ENCODE measurements around the gene SMAP2. TPM values are rescaled to one million over a fixed set of nuclear protein-coding genes. Genes with fewer than 3 reads are reported as not detected.

The SMAP2 gene
- total RNA-seq, 2 donors from 2014 or later, result 26.0 to 44.8 TPM

GRCh38 chr1:40439247-40439646 lies 65.7 kb downstream of the SMAP2 start:
- intact Hi-C loops (cut with DNase I), result no loop called here
- no peak for DNase-seq (ENCODE audit: low spot score)

DNA sequence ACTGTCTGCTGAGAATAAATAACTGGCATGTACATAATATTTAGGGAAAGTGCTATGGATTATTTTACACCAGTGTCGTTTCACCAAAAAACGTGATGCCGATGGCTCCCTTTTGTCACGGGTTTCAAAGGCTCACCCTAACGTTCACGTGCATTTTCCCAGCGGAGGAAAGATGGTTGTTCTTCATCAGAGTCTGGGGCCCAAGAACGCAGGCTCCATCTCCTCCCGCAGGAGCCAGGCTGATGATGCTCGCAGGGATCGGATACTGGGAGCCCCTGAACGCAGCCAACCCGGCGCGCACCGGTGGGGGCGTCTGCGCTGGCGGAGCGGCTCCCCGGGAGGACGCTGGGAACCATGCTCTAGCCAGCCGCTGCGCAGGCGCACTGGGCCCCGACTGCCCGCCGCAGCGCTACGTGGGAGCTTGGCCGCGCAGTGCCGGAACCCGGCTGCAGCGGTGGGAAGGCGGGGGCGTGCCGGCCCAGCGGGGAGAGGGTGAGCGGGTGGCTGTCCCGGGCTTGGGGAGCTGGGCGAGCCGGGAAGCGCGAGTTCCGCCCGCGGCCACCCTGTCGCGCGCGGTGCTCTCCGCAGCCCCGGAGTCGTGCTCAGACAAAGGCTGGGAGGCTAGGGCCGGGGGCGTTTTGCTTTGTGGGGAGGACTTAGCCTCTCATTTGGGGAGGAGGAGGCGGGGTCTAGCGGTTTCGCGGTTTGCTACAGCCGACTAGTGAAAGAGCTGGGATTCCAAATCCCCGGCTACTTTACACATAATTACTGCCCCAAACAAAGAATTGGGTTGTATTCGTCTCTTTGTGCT lies 76.4 kb downstream of the SMAP2 start, which contains the start of gene ZFP69B:
ZFP69B (plus strand) TSS at position 793 of the 811 bp plus-strand sequence. CDS start 486 bp downstream, outside the sequence.
- DNase-seq (ENCODE audit: low spot score), result peak; percentile 97
- intact Hi-C loops (cut with DNase I), result no loop called here

- intact Hi-C loops (cut with DNase I), result no loop called here
- no peak for DNase-seq (ENCODE audit: low spot score)
Measured at GRCh38 chr1:40450495-40451237, 77.1 kb downstream of the SMAP2 start.

GRCh38 chr1:40451238-40451585 lies 77.7 kb downstream of the SMAP2 start:
- intact Hi-C loops (cut with DNase I), result no loop called here

DNA sequence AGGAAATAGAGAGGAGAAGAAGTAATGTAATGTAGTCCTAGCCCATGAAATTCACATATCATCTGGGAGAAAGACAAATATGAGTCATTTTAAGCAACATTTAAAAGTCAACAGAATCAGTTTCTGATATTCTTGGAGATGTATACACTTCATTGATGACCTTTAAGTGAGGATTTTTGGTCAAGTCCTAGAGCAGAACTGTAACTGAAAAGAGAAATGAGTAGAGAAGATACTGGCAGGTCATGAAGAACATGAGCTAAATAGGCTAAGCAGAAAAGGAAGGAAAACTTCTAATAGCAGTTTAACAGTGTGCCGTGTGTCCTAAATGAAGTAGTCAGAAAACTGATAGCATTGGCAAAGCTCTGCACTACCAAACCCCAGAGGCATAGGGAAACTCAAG lies 81.3 kb downstream of the SMAP2 start:
- intact Hi-C loops (cut with DNase I), result no loop called here

More at GRCh38 chr1:40451238-40451585, 77.7 kb downstream of the SMAP2 start:
- DNase-seq (ENCODE audit: low spot score), result no peak

DNA sequence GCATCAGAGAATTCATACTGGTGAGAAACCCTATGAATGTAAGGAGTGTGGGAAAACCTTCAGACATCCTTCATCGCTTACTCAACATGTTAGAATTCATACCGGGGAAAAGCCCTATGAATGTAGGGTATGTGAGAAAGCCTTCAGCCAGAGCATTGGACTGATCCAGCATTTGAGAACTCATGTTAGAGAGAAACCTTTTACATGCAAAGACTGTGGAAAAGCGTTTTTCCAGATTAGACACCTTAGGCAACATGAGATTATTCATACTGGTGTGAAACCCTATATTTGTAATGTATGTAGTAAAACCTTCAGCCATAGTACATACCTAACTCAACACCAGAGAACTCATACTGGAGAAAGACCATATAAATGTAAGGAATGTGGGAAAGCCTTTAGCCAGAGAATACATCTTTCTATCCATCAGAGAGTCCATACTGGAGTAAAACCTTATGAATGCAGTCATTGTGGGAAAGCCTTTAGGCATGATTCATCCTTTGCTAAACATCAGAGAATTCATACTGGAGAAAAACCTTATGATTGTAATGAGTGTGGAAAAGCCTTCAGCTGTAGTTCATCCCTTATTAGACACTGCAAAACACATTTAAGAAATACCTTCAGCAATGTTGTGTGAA lies 89.5 kb downstream of the SMAP2 start:
- no peak for DNase-seq (ENCODE audit: low spot score)

More for the DNA sequence above, 81.3 kb downstream of the SMAP2 start:
- DNase-seq (ENCODE audit: low spot score), result no peak

GRCh38 chr1:40469327-40469726 lies 95.8 kb downstream of the SMAP2 start:
- intact Hi-C loops (cut with DNase I), result no loop called here
- DNase-seq (ENCODE audit: low spot score), result no peak

More for the DNA sequence above, 89.5 kb downstream of the SMAP2 start:
- intact Hi-C loops (cut with DNase I), result no loop called here

Other genes starting within 250 kb of the SMAP2 start
- 10 to 100 TPM; 14.4 to 18.1 TPM for gene RLF, start 212.3 kb upstream of the SMAP2 start, total RNA-seq
- not detected for gene TMCO2, start 125.8 kb upstream of the SMAP2 start, total RNA-seq
- gene ZMPSTE24, start 115.5 kb upstream of the SMAP2 start, total RNA-seq, result 10 to 100 TPM; 42.3 to 51.4 TPM
- 1 to 10 TPM in 1 of 2 donors, under 1 TPM in 1; 0.67 to 3.1 TPM for gene COL9A2, start 56.4 kb upstream of the SMAP2 start, total RNA-seq
- 1 to 10 TPM; 1.6 to 2.6 TPM for gene ZFP69B, start 76.7 kb downstream of the SMAP2 start, total RNA-seq
- gene ZFP69, start 103.6 kb downstream of the SMAP2 start, total RNA-seq, result 1 to 10 TPM; 4.3 to 6.4 TPM
- gene EXO5, start 135.0 kb downstream of the SMAP2 start, total RNA-seq, result 1 to 10 TPM; 5.3 to 6.1 TPM
- gene ZNF684, start 157.9 kb downstream of the SMAP2 start, total RNA-seq, result 1 to 10 TPM; 4.2 to 4.8 TPM

Measured in posterior vena cava (tissue), 2 donors.